HEK293T (cell line): ENCODE data around the gene PAPOLG.

ENCODE experiments used
- CTCF ChIA-PET: fragments of 350-600 bp; formaldehyde crosslinking; extraction: SDS; loops from one replicate; lab custom pipeline; 2021; ENCODE audit warnings: antibody characterized with exemption, inconsistent platforms; lab: Yijun Ruan, JAX
- POLR2A ChIA-PET: fragments of 350-600 bp; formaldehyde crosslinking; extraction: SDS; loops from one replicate; lab custom pipeline; 2020; ENCODE audit warnings: antibody characterized with exemption, inconsistent platforms; lab: Yijun Ruan, JAX
- DNase-seq: peaks from one replicate; pipeline ENCODE4 v3.0.0; 2012; ENCODE audit warnings: mixed read lengths; ENCODE audit errors: extremely low spot score
- ARNT ChIP-seq: fragments of 450-650 bp; IDR thresholded peaks from 2 replicates; pipeline ENCODE4 v1.6.1; 2017; ENCODE audit warnings: mild to moderate bottlenecking
- BHLHE40 ChIP-seq: fragments of 450-650 bp; IDR thresholded peaks from 2 replicates; pipeline ENCODE4 v1.6.1; 2016; ENCODE audit warnings: mild to moderate bottlenecking, moderate library complexity, borderline replicate concordance
- CTBP1 ChIP-seq: fragments of 450-650 bp; IDR thresholded peaks from 2 replicates; pipeline ENCODE4 v1.6.1; 2016; ENCODE audit warnings: borderline replicate concordance
- ELF4 ChIP-seq: fragments of 450-650 bp; IDR thresholded peaks from 2 replicates; pipeline ENCODE4 v1.6.1; 2017; ENCODE audit warnings: antibody characterized with exemption
- FOXA1 ChIP-seq: fragments of 450-650 bp; IDR thresholded peaks from 2 replicates; pipeline ENCODE4 v1.6.1; 2016; ENCODE audit warnings: mild to moderate bottlenecking
- FOXK2 ChIP-seq: fragments of 450-650 bp; IDR thresholded peaks from 2 replicates; pipeline ENCODE4 v1.6.1; 2016; ENCODE audit warnings: mild to moderate bottlenecking
- FOXM1 ChIP-seq: fragments of 450-650 bp; IDR thresholded peaks from 2 replicates; pipeline ENCODE4 v1.6.1; 2017; ENCODE audit warnings: mild to moderate bottlenecking, borderline replicate concordance
- HDGF ChIP-seq: fragments of 450-650 bp; IDR thresholded peaks from 2 replicates; pipeline ENCODE4 v1.6.1; 2017; ENCODE audit warnings: antibody characterized with exemption, borderline replicate concordance
- L3MBTL2 ChIP-seq: fragments of 450-650 bp; conservative IDR thresholded peaks from 2 replicates; pipeline ENCODE4 v1.6.1; 2016; ENCODE audit warnings: mild to moderate bottlenecking
- LEF1 ChIP-seq: fragments of 450-650 bp; IDR thresholded peaks from 2 replicates; pipeline ENCODE4 v1.6.1; 2017; ENCODE audit warnings: mild to moderate bottlenecking, borderline replicate concordance
- NFRKB ChIP-seq: fragments of 450-650 bp; IDR thresholded peaks from 2 replicates; pipeline ENCODE4 v1.6.1; 2016; ENCODE audit warnings: mild to moderate bottlenecking, moderate library complexity
- SP1 ChIP-seq: fragments of 450-650 bp; IDR thresholded peaks from 2 replicates; pipeline ENCODE4 v1.6.1; 2017
- SUZ12 ChIP-seq: fragments of 450-650 bp; IDR thresholded peaks from 2 replicates; pipeline ENCODE4 v1.6.1; 2016; ENCODE audit warnings: mild to moderate bottlenecking
- TARDBP ChIP-seq: fragments of 450-650 bp; IDR thresholded peaks from 2 replicates; pipeline ENCODE4 v1.6.1; 2016
- ZNF384 ChIP-seq: fragments of 450-650 bp; IDR thresholded peaks from 2 replicates; pipeline ENCODE4 v1.6.1; 2016
- TF ChIP-seq, protein P1 (sequence below): fragments of 450-650 bp; IDR thresholded peaks from 2 replicates; pipeline ENCODE4 v1.6.1; 2016

Gene PAPOLG

DNA sequence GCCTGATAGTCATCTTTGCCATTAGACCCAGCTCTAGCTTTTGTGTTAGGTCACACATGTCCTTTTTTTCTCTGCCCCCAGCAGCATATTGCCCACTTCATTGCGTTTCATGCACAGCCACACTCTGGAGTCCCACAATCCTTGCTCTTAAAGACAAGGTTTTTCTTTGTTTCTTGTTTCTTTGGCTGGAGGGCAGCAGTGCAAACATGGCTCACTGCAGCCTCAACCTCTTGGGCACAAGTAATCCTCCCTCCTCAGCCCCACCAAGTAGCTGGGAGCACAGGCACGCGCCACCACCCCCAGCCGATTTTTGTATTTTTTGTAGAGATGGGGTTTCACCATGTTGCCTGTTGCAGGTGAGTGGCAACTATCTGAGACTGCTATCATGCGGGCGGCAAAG lies 16.9 kb upstream of the PAPOLG start:
- no peak for DNase-seq
- POLR2A ChIA-PET: interaction anchor here (0.7 kb wide), 1 partner anchor 17 kb away, joined by 3 read pairs; the partner anchor contains the start of gene PAPOLG
- no peak for TF ChIP-seq SUZ12
- TF ChIP-seq CTBP1: no peak
- TF ChIP-seq, protein P1, sequence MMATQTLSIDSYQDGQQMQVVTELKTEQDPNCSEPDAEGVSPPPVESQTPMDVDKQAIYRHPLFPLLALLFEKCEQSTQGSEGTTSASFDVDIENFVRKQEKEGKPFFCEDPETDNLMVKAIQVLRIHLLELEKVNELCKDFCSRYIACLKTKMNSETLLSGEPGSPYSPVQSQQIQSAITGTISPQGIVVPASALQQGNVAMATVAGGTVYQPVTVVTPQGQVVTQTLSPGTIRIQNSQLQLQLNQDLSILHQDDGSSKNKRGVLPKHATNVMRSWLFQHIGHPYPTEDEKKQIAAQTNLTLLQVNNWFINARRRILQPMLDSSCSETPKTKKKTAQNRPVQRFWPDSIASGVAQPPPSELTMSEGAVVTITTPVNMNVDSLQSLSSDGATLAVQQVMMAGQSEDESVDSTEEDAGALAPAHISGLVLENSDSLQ: no peak
- TF ChIP-seq TARDBP: no peak
- TF ChIP-seq ARNT: no peak
- no peak for TF ChIP-seq FOXK2
- no peak for TF ChIP-seq L3MBTL2
- TF ChIP-seq HDGF: no peak
- TF ChIP-seq BHLHE40: no peak
- TF ChIP-seq ELF4: no peak
- no peak for TF ChIP-seq FOXM1
- no peak for TF ChIP-seq ZNF384
- no peak for TF ChIP-seq NFRKB
- no peak for TF ChIP-seq SP1
- TF ChIP-seq FOXA1: no peak
- TF ChIP-seq LEF1: no peak
- CTCF ChIA-PET: no interaction called here

DNA sequence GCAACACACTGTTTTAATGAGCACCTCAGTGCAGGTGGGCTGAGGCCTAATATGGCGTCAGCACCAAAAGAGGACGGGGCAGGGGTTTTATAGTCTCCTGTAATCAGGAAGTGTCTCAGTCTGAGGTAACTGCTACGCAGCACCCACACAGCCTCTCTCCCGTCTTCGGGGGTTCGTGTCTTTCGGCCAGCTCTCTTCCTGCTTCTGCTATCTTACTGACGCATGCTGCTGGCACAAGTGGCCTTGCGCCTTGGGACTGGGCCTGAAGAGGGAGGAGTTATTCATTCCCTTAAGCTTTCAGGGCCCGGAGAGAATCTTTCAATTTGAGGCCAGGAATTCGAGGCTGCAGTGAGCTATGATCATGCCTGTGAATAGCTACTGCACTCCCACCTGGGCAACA lies 14.5 kb upstream of the PAPOLG start:
- ChIA-PET CTCF (no interaction called here), POLR2A (no interaction called here)
- no peak for TF ChIP-seq ARNT
- no peak for TF ChIP-seq NFRKB
- TF ChIP-seq FOXA1: no peak
- no peak for TF ChIP-seq ZNF384
- no peak for TF ChIP-seq FOXM1
- no peak for TF ChIP-seq TARDBP
- no peak for TF ChIP-seq CTBP1
- no peak for TF ChIP-seq SP1
- TF ChIP-seq L3MBTL2: no peak
- no peak for TF ChIP-seq BHLHE40
- TF ChIP-seq ELF4: no peak
- no peak for TF ChIP-seq FOXK2
- no peak for TF ChIP-seq LEF1
- no peak for TF ChIP-seq SUZ12
- TF ChIP-seq, protein P1: no peak
- no peak for TF ChIP-seq HDGF
- DNase-seq: no peak

DNA sequence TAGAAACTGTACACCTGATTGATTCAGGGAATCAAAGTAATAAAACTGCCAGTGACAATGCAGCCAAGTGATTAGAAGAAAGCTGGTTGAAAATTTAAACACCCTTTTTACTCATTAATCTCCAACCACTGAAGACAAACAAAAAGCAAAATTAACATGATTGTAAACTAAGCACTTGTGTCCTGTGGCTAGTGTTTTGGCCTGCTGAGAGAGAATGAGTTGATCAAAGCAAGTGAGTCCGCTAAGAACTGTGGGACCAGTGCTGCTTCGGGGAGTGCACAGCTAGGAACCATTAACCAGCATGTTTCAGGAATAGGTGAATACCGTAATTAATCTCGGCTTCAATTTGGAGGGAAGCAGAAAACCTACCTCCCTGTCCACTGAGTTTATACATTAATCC lies 13.6 kb upstream of the PAPOLG start:
- TF ChIP-seq TARDBP (no peak), HDGF (no peak), BHLHE40 (no peak), SP1 (no peak), NFRKB (no peak), LEF1 (no peak), ZNF384 (no peak), FOXK2 (no peak), L3MBTL2 (no peak), SUZ12 (no peak), ELF4 (no peak)
- ChIA-PET CTCF (no interaction called here), POLR2A (no interaction called here)
- DNase-seq: no peak

DNA sequence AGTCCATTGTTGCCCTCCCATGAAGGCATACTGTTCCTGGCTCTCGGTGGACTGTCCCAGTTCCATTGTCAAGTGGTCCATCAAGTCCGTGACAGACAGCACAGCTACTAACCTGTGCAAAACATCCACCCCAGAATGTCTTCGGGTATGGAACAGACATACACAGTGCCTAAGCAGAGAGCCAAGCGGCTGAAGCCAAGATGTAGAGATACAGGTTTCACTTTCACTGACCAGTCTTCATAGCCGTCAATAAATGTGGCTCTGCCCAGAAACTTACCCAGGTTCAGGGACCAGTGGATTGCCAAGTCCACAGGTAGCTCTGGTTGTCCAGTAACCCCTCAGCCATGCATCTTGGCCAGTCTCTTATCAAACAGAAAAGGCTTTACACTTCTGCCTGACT lies 10.7 kb upstream of the PAPOLG start:
- CTCF ChIA-PET: no interaction called here
- DNase-seq: no peak
- TF ChIP-seq NFRKB (no peak), SUZ12 (no peak), LEF1 (no peak), TARDBP (no peak), L3MBTL2 (no peak), HDGF (no peak), SP1 (no peak), ARNT (no peak), ZNF384 (no peak), FOXK2 (no peak), CTBP1 (no peak), BHLHE40 (no peak), FOXA1 (no peak), FOXM1 (no peak), ELF4 (no peak)
- TF ChIP-seq, protein P1: no peak
- POLR2A ChIA-PET: interaction anchor here (3.6 kb wide), 1 partner anchor 11 kb away, joined by 16 read pairs; the partner anchor contains the start of gene PAPOLG

DNA sequence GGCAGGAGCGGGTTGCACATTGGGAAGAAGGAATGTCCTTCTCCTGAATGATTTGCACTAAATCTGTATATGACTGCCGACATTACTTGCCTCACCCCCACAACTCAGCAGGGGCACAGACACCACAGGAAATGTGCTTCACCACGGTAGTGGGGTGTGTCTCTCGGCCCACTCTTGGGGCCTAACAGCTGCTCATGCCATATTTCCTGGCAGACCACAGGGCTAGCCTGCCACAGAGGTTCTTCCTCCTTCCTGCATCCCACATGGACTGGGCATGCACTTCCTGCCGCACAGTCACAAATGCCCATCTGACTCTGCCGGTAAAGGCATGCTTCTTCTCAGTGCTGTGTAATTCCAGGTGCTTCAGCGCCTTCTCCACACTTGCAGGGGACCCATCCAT lies 10.3 kb upstream of the PAPOLG start:
- DNase-seq: no peak
- ChIA-PET POLR2A (interaction anchor here (3.6 kb wide), 1 partner anchor 10 kb away, joined by 16 read pairs; the partner anchor contains the start of gene PAPOLG), CTCF (no interaction called here)
- TF ChIP-seq HDGF (no peak), ARNT (no peak), FOXA1 (no peak), ELF4 (no peak), CTBP1 (no peak), TARDBP (no peak), ZNF384 (no peak), SUZ12 (no peak), FOXM1 (no peak), NFRKB (no peak), FOXK2 (no peak), L3MBTL2 (no peak), SP1 (no peak), BHLHE40 (no peak), LEF1 (no peak)
- TF ChIP-seq, protein P1: no peak
